Left lung (tissue), 10 donors: Measurements from ENCODE around the gene HDAC4. TPM values are rescaled to one million over a fixed set of nuclear protein-coding genes. Genes with fewer than 3 reads are reported as not detected.

Experiments used
- ATAC-seq: fragments of 200-7000 bp; cut with Tn5 transposase; one replicate; pipeline ENCODE4 v1.9.1; 2020; ENCODE audit warnings: moderate library complexity
- DNase-seq, 4 donors: peaks; one replicate each; pipeline ENCODE4 v3.0.0-alpha.2; 2013 to 2020
- H3K27ac ChIP-seq, 2 donors: fragments of 200-600 bp; sonication (generic) in 1 of 2; one replicate each; pipeline versions ENCODE4 v1.5.0 to v1.8.0; 2020 to 2021
- H3K27me3 ChIP-seq, 2 donors: fragments of 200-600 bp; sonication (generic) in 1 of 2; one replicate each; pipeline versions ENCODE4 v1.5.0 to v1.8.0; 2020 to 2021
- H3K36me3 ChIP-seq, 2 donors: fragments of 200-600 bp; sonication (generic) in 1 of 2; one replicate each; pipeline versions ENCODE4 v1.5.0 to v1.8.0; 2020 to 2021
- H3K4me1 ChIP-seq, 2 donors: fragments of 200-600 bp; one replicate each; pipeline ENCODE4 v1.8.0; 2021
- H3K4me3 ChIP-seq, 2 donors: fragments of 200-600 bp; sonication (generic) in 1 of 2; one replicate each; pipeline versions ENCODE4 v1.5.0 to v1.8.0; 2020 to 2021; ENCODE audit warnings: mild to moderate bottlenecking in 1 of 2
- H3K9me3 ChIP-seq, 2 donors: fragments of 200-600 bp; sonication (generic) in 1 of 2; one replicate each; pipeline versions ENCODE4 v1.5.0 to v1.8.0; 2020 to 2021
- intact Hi-C, 2 donors: fragments of 100-400 bp; cut with DNase I; formaldehyde crosslinking; loops; one replicate each; pipeline versions ENCODE4 v1.11.2 to v1.14.2; 2022
- polyA plus RNA-seq, 6 donors: library from polyadenylated mRNA; unstranded; fragments of 120-200 nt; gene quantifications; one replicate each; pipeline ENCODE4 v1.2.1, GENCODE V29; 2013; ENCODE audit not compliant: insufficient read length in 6 of 6
- total RNA-seq, 2 donors: library from RNA; stranded (reverse); fragmentation: NEBNext Ultra II Directional; extraction: Animal tissue kit (Norgen Biotek cat#: 25700); gene quantifications; one replicate each; pipeline ENCODE4 v1.2.1, GENCODE V29; 2021
- TF ChIP-seq, protein P1 (sequence below), 2 donors: fragments of 200-600 bp; sonication (generic) in 1 of 2; IDR thresholded peaks; one replicate each; pipeline versions ENCODE4 v1.5.0 to v1.8.0; 2021; ENCODE audit warnings: antibody characterized with exemption in 2 of 2
- donor health status: DM: no; HTN: yes; CAD: no.
- donor health status: DM: no; HTN: no; CAD: no.

Gene HDAC4
- total and polyA plus RNA-seq, 8 donors = 9.9 to 36.8 (median 12.8) TPM

DNA sequence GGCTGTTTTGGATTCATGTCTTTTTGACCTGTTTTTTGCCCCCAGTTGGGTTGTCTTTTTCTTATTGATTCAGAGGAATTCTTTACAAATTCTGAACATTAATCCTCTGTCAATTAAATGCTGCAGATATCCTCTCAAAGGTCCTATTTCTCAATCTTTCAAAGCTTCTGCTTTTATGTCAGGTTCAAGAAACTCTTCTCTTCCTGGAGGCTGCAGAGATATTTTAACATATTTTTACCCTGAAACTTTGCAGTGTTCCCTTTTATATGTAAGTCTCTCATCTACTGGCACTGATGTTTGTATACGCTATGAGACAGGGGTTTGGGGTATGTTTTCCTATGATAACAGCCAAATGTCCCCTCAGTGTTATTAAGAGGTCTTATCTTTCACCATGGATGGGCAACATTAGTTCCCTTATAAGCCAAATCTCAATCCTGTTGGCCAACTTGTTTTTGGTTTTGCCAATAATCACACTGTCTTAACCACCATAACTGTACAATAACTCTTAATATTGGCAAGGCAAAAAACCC is 159.3 kb downstream of the HDAC4 start:
- Histone ChIP-seq H3K27ac (peak overlapping the region in 1 of 2 donors; percentile 45), H3K4me1 (peaks cover 13 to 61% of the 10 kb centered on the region in 2 donors), H3K27me3 (no peaks in the 10 kb centered on the region), H3K4me3 (no peak overlapping the region), H3K36me3 (no peaks in the 10 kb centered on the region), H3K9me3 (no peaks in the 10 kb centered on the region)
- DNase-seq = no peak
- TF ChIP-seq, protein P1, sequence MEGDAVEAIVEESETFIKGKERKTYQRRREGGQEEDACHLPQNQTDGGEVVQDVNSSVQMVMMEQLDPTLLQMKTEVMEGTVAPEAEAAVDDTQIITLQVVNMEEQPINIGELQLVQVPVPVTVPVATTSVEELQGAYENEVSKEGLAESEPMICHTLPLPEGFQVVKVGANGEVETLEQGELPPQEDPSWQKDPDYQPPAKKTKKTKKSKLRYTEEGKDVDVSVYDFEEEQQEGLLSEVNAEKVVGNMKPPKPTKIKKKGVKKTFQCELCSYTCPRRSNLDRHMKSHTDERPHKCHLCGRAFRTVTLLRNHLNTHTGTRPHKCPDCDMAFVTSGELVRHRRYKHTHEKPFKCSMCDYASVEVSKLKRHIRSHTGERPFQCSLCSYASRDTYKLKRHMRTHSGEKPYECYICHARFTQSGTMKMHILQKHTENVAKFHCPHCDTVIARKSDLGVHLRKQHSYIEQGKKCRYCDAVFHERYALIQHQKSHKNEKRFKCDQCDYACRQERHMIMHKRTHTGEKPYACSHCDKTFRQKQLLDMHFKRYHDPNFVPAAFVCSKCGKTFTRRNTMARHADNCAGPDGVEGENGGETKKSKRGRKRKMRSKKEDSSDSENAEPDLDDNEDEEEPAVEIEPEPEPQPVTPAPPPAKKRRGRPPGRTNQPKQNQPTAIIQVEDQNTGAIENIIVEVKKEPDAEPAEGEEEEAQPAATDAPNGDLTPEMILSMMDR (IDR thresholded peaks at IDR 0.05) = no peak
- intact Hi-C loops = no loop called here
- no peak for ATAC-seq

DNA sequence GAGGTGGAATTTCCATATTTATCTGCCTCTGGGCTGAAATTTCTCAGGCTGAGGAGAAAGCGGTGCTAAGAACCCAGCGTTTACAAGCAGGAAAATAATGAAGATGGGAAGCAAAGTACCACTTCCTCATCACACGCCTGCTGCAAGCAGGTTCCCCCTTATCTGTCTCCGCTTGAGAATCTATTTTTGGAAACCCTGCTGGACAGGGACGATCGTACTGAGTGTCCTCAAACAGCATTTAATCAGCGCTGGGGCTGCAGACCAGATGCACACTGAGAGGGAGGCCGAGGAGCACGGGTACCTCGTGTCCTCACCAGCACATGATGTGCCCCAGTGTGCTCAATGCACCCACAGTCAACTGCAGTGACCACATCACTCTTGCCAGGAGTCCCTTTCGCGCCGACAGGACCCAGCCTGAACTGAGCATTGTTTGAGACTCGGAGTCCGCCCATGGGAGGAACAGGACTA is 160.4 kb downstream of the HDAC4 start:
- peak; percentile 43 for ATAC-seq
- H3K9me3 ChIP-seq = no peaks in the 10 kb centered on the region
- DNase-seq = no peak
- no peak overlapping the region for H3K4me3 ChIP-seq
- intact Hi-C loops = no loop called here
- H3K27me3 ChIP-seq = no peaks in the 10 kb centered on the region
- no peaks in the 10 kb centered on the region for H3K36me3 ChIP-seq
- H3K27ac ChIP-seq = peak overlapping the region in 1 of 2 donors; percentile 45
- TF ChIP-seq, protein P1 (IDR thresholded peaks at IDR 0.05) = no peak
- H3K4me1 ChIP-seq = peaks cover 13 to 53% of the 10 kb centered on the region in 2 donors

DNA sequence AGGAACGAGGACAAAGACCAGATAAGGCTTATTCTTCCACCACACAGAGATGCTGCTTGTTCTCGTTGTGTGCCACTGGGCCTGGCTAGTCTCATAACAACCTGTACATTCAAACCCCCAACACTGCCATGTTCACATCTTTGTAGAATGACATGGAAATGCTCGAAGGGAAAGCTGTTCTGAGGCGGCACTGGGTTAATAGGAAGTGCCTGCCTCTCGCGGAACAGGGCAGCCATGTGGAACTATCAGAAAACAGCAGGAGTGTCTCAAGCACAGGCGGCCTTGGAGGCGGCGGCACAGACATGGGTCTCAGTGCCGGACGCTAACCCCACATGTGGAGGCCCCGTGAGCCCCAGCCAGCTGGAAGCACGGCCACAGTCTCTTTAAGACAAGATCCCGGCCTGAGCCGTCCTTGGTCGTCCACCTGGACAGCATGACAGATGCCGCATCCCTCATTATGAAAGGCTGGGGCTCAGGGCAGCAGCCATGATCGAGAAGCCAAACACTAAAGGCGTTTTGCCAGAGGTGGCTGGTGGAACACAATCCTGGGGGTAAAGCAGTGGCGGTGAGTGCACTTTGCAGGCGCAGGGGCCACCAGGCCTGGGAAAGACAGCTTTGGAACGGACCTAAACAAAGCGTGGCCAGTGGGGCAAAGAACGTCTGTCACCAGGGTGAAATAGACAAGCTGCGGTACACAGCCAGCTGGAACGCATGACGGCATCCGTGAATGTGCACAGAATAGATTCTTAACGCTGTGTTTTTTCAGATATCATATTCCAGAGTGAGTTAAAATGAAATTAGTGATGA is 161.0 kb downstream of the HDAC4 start:
- H3K27me3 ChIP-seq = no peaks in the 10 kb centered on the region
- intact Hi-C loops = no loop called here
- H3K36me3 ChIP-seq = peaks cover 0 to 6% of the 10 kb centered on the region in 2 donors
- peak; percentile 56 for ATAC-seq
- no peak overlapping the region for H3K4me3 ChIP-seq
- H3K4me1 ChIP-seq = peaks cover 13 to 53% of the 10 kb centered on the region in 2 donors
- TF ChIP-seq, protein P1 (IDR thresholded peaks at IDR 0.05) = no peak
- peak in 2 of 4 donors; percentile 54 to 73 for DNase-seq
- H3K9me3 ChIP-seq = no peaks in the 10 kb centered on the region
- H3K27ac ChIP-seq = peak overlapping the region in 1 of 2 donors; percentile 45

DNA sequence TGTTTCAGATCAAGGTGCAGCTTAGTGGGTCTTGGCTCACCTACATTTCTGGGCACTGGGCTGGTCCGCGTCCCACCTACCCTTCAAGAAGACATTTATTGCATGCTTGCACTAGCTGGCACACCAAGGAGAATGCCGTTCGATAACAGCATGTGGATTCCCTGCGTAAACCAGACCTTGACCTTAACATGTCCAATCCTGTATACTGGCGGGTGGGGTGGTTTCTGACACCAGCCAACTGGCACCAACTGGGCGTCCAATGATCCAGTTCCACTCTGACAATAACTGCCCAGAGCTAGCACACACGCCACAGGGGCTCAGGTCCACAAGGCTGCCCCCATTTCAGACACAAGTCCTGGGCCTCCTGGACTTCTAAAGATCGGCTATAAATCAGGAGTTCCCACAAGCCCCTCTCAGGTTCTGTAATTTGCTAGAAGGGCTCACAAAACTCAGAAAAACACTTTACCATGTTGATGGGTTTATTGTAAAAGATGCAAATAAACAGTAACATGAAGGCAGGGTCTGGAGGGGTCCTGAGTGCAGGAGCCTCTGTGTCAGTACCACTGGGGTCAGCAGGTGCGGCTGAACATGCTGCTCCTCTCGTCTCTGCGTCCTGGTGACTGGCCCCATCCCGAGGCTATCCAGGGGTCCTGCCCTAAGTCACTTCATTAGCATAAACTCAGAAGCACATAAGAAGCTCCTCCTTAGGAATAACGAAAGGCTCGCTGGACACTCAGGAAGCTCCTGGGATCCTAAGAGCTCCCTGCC is 161.8 kb downstream of the HDAC4 start:
- no peak overlapping the region for H3K27ac ChIP-seq
- intact Hi-C loops = no loop called here
- peaks cover 0 to 7% of the 10 kb centered on the region in 2 donors for H3K36me3 ChIP-seq

More for the DNA sequence above, 161.8 kb downstream of the HDAC4 start:
- no peak for ATAC-seq
- Histone ChIP-seq H3K4me3 (no peak overlapping the region), H3K27me3 (no peaks in the 10 kb centered on the region), H3K9me3 (no peaks in the 10 kb centered on the region), H3K4me1 (peaks cover 13 to 59% of the 10 kb centered on the region in 2 donors)
- TF ChIP-seq, protein P1 (IDR thresholded peaks at IDR 0.05) = no peak
- no peak for DNase-seq
